Neural cell (in vitro differentiated cells): ENCODE results near the gene FCHSD2. TPM values are rescaled to one million over a fixed set of nuclear protein-coding genes. Genes with fewer than 3 reads are reported as not detected.

Source experiments
- H2AFZ ChIP-seq: fragments of 200-600, 300-800 bp; sonication (generic), shearing (Covaris generic); 2 replicates; pipeline ENCODE4 v1.6.0; 2014; ENCODE audit warnings: low read depth, mild to moderate bottlenecking, antibody characterized with exemption, low read length, moderate library complexity
- H3F3A ChIP-seq: fragments of 200-600 bp; shearing (Covaris generic); 2 replicates; pipeline ENCODE4 v1.6.1; 2016; ENCODE audit warnings: mild to moderate bottlenecking, moderate library complexity, mixed read lengths, antibody characterized with exemption, low read length; ENCODE audit not compliant: insufficient read depth, poor library complexity, severe bottlenecking
- H3K27ac ChIP-seq: fragments of 200-600, 300-800 bp; sonication (generic), shearing (Covaris generic); 2 replicates; pipeline ENCODE4 v1.5.1; 2014; ENCODE audit warnings: mild to moderate bottlenecking, low read length, moderate library complexity
- H3K27me3 ChIP-seq: fragments of 300-800, 200-600 bp; sonication (generic), shearing (Covaris generic); 2 replicates; pipeline ENCODE4 v1.6.0; 2014; ENCODE audit warnings: mild to moderate bottlenecking, low read depth, low read length, moderate library complexity; ENCODE audit not compliant: insufficient read depth
- H3K36me3 ChIP-seq: fragments of 300-800, 200-600 bp; sonication (generic), shearing (Covaris generic); 2 replicates; pipeline ENCODE4 v1.5.1; 2014; ENCODE audit warnings: mild to moderate bottlenecking, antibody characterized with exemption, low read length, moderate library complexity; ENCODE audit not compliant: insufficient read depth
- H3K4me2 ChIP-seq: fragments of 300-800, 200-600 bp; sonication (generic), shearing (Covaris generic); 2 replicates; pipeline ENCODE4 v1.6.0; 2014; ENCODE audit warnings: mild to moderate bottlenecking, low read length
- H3K4me3 ChIP-seq: fragments of 300-800, 200-600 bp; sonication (generic), shearing (Covaris generic); 2 replicates; pipeline ENCODE4 v1.5.1; 2014; ENCODE audit warnings: mild to moderate bottlenecking, low read length, moderate library complexity
- H3K79me2 ChIP-seq: fragments of 200-600 bp; shearing (Covaris generic); replicated peaks from 2 replicates; pipeline ENCODE4 v1.6.0; 2014; ENCODE audit warnings: mild to moderate bottlenecking, low read length, moderate library complexity; ENCODE audit not compliant: insufficient read depth
- H3K9ac ChIP-seq: fragments of 300-800, 200-600 bp; sonication (generic), shearing (Covaris generic); 2 replicates; pipeline ENCODE4 v1.6.1; 2016; ENCODE audit warnings: mild to moderate bottlenecking, low read length, mixed read lengths
- H3K9me2 ChIP-seq: fragments of 200-600 bp; shearing (Covaris generic); 2 replicates; pipeline ENCODE4 v1.6.1; 2016; ENCODE audit warnings: mild to moderate bottlenecking, low read length, mixed read lengths; ENCODE audit not compliant: insufficient read depth
- H3K9me3 ChIP-seq: fragments of 200-600, 300-800 bp; sonication (generic), shearing (Covaris generic); 2 replicates; pipeline ENCODE4 v1.6.1; 2016; ENCODE audit warnings: mild to moderate bottlenecking, mixed run types, low read length, moderate library complexity, mixed read lengths
- H4K20me1 ChIP-seq: fragments of 200-600 bp; shearing (Covaris generic); 2 replicates; pipeline ENCODE4 v1.6.1; 2016; ENCODE audit warnings: mild to moderate bottlenecking, mixed run types; ENCODE audit not compliant: insufficient read depth
- EP300 ChIP-seq: fragments of 450-650 bp; conservative IDR thresholded peaks from 2 replicates; pipeline ENCODE4 v1.6.1; 2014; ENCODE audit warnings: antibody characterized with exemption, mild to moderate bottlenecking, moderate library complexity; ENCODE audit not compliant: poor library complexity, severe bottlenecking
- EZH2 ChIP-seq: fragments of 200-600, 300-800 bp; shearing (Covaris generic), sonication (generic); IDR thresholded peaks from 2 replicates; pipeline ENCODE4 v1.6.1; 2014; ENCODE audit warnings: antibody characterized with exemption, low read length, borderline replicate concordance, mild to moderate bottlenecking; ENCODE audit not compliant: insufficient read depth, poor library complexity, severe bottlenecking
- MXI1 ChIP-seq: fragments of 450-650 bp; conservative IDR thresholded peaks from 2 replicates; pipeline ENCODE4 v1.6.1; 2014; ENCODE audit warnings: antibody characterized with exemption, mild to moderate bottlenecking; ENCODE audit not compliant: poor library complexity, severe bottlenecking
- POLR2AphosphoS5 ChIP-seq: IDR thresholded peaks from 2 replicates; pipeline ENCODE4 v1.6.1; 2012
- RAD21 ChIP-seq: fragments of 450-650 bp; conservative IDR thresholded peaks from 2 replicates; pipeline ENCODE4 v1.6.1; 2014; ENCODE audit warnings: antibody characterized with exemption, mild to moderate bottlenecking, moderate library complexity
- SMC3 ChIP-seq: fragments of 450-650 bp; conservative IDR thresholded peaks from 2 replicates; pipeline ENCODE4 v1.6.1; 2014; ENCODE audit warnings: antibody characterized with exemption, mild to moderate bottlenecking, moderate library complexity; ENCODE audit not compliant: poor library complexity
- TAF1 ChIP-seq: IDR thresholded peaks from 2 replicates; pipeline ENCODE4 v1.6.1; 2012; ENCODE audit warnings: low read depth
- polyA plus RNA-seq: library from polyadenylated mRNA; depleted of rRNA; stranded (reverse); fragments of >200 nt; gene quantifications from 2 replicates; pipeline ENCODE4 v1.2.3, GENCODE V29; 2014
- TF ChIP-seq, protein P1 (sequence below): IDR thresholded peaks from 2 replicates; pipeline ENCODE4 v1.6.1; 2012; ENCODE audit warnings: borderline replicate concordance
- TF ChIP-seq, protein P2 (sequence below): fragments of 450-650 bp; IDR thresholded peaks from 2 replicates; pipeline ENCODE4 v1.5.1; 2014; ENCODE audit warnings: antibody characterized with exemption, mild to moderate bottlenecking, moderate library complexity; ENCODE audit not compliant: poor library complexity, severe bottlenecking

Gene FCHSD2
- polyA plus RNA-seq, 1 donor from 2014 or later: 40.8 TPM

DNA sequence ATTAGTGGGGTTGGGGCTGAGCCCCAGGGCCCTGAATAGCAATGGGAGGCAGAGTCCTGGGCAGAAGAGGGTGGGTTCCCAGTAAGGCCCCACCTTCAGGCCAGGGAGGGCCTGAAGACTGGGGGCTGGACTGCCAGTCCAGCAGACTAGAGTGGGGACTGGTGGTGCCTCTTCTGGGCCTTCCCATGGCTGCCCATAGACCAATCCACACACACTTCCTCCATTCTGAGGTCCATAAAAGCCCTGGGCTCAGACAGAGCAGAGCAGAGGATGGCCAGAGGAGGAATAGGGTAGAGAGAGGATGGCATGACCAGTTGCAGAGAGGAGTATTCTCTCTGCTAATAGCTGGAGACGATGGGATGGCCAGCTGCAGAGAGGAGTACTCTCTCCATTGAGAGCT, 216.0 kb downstream of the FCHSD2 start:
- Histone ChIP-seq H3K9me3 (no peaks in the 10 kb centered on the region), H3K27ac (no peak overlapping the region), H3F3A (no peaks in the 10 kb centered on the region), H3K79me2 (no peaks in the 10 kb centered on the region), H3K4me3 (no peak overlapping the region), H2AFZ (no peak overlapping the region), H3K9me2 (no peaks in the 10 kb centered on the region), H3K36me3 (no peaks in the 10 kb centered on the region), H3K27me3 (no peaks in the 10 kb centered on the region), H4K20me1 (no peaks in the 10 kb centered on the region), H3K9ac (no peak overlapping the region), H3K4me2 (no peak overlapping the region)
- TF ChIP-seq TAF1 (no peak), POLR2AphosphoS5 (no peak), RAD21 (no peak), EP300 (no peak), SMC3 (no peak), MXI1 (no peak), EZH2 (no peak)
- TF ChIP-seq, protein P1, sequence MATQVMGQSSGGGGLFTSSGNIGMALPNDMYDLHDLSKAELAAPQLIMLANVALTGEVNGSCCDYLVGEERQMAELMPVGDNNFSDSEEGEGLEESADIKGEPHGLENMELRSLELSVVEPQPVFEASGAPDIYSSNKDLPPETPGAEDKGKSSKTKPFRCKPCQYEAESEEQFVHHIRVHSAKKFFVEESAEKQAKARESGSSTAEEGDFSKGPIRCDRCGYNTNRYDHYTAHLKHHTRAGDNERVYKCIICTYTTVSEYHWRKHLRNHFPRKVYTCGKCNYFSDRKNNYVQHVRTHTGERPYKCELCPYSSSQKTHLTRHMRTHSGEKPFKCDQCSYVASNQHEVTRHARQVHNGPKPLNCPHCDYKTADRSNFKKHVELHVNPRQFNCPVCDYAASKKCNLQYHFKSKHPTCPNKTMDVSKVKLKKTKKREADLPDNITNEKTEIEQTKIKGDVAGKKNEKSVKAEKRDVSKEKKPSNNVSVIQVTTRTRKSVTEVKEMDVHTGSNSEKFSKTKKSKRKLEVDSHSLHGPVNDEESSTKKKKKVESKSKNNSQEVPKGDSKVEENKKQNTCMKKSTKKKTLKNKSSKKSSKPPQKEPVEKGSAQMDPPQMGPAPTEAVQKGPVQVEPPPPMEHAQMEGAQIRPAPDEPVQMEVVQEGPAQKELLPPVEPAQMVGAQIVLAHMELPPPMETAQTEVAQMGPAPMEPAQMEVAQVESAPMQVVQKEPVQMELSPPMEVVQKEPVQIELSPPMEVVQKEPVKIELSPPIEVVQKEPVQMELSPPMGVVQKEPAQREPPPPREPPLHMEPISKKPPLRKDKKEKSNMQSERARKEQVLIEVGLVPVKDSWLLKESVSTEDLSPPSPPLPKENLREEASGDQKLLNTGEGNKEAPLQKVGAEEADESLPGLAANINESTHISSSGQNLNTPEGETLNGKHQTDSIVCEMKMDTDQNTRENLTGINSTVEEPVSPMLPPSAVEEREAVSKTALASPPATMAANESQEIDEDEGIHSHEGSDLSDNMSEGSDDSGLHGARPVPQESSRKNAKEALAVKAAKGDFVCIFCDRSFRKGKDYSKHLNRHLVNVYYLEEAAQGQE: no peak
- TF ChIP-seq, protein P2, sequence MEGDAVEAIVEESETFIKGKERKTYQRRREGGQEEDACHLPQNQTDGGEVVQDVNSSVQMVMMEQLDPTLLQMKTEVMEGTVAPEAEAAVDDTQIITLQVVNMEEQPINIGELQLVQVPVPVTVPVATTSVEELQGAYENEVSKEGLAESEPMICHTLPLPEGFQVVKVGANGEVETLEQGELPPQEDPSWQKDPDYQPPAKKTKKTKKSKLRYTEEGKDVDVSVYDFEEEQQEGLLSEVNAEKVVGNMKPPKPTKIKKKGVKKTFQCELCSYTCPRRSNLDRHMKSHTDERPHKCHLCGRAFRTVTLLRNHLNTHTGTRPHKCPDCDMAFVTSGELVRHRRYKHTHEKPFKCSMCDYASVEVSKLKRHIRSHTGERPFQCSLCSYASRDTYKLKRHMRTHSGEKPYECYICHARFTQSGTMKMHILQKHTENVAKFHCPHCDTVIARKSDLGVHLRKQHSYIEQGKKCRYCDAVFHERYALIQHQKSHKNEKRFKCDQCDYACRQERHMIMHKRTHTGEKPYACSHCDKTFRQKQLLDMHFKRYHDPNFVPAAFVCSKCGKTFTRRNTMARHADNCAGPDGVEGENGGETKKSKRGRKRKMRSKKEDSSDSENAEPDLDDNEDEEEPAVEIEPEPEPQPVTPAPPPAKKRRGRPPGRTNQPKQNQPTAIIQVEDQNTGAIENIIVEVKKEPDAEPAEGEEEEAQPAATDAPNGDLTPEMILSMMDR: no peak

DNA sequence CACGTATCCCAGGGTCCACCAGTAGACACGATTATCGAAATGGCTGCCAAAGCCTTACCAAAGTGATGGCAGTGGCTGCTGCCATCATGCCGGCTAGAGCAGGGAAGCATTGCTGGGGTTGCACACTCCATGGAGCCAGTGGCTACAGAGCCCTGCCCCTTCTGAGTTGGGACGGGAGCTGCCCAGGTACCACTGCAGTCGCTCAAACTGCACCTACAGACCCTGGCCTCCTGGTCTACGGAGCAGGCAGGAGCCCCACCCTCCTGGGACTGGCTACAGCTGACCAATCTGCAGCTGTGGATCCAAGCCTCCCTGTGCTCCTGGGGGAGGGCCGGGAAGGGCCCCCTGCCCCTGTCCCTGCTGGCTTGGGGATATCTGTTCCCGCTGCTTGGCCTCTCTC, 216.5 kb downstream of the FCHSD2 start:
- H3K9ac ChIP-seq: no peak overlapping the region
- H3K9me2 ChIP-seq: no peaks in the 10 kb centered on the region
- no peaks in the 10 kb centered on the region for H3K79me2 ChIP-seq
- H3K36me3 ChIP-seq: no peaks in the 10 kb centered on the region
- H3K4me3 ChIP-seq: no peak overlapping the region
- TF ChIP-seq POLR2AphosphoS5 (no peak), EP300 (no peak), EZH2 (no peak), TAF1 (no peak), RAD21 (no peak), MXI1 (no peak), SMC3 (no peak)
- TF ChIP-seq, protein P1: no peak
- TF ChIP-seq, protein P2: no peak
- H3K9me3 ChIP-seq: no peaks in the 10 kb centered on the region
- no peak overlapping the region for H3K27ac ChIP-seq
- H4K20me1 ChIP-seq: no peaks in the 10 kb centered on the region
- H2AFZ ChIP-seq: no peak overlapping the region
- no peaks in the 10 kb centered on the region for H3F3A ChIP-seq
- H3K27me3 ChIP-seq: no peaks in the 10 kb centered on the region
- no peak overlapping the region for H3K4me2 ChIP-seq
